ENCODE measurements around the gene CCDC88B.
A peak's percentile ranks its signal among the peaks of the same experiment; 100 is the strongest.

The CCDC88B gene

DNA sequence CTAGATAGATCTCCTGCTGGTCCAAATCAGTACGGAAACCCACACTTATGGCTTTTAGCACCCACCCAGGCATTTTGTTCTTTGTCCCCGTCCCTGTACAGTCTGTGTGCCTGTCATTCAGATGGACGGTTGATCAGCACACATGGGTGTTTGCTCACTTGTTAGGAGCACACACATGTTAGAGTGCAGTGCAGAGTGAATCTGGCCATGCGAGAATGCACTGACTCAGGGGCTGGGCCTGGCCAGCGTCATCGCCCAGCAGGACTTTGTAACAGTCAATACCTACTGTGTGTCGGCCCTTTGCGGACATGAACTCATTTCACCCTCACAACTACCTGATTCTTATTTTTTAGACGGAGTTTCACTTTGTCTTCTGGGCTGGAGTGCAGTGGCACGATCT, 22.3 kb downstream of the CCDC88B start:
- DNase-seq (ENCODE audit: low spot score) = no peak

DNA sequence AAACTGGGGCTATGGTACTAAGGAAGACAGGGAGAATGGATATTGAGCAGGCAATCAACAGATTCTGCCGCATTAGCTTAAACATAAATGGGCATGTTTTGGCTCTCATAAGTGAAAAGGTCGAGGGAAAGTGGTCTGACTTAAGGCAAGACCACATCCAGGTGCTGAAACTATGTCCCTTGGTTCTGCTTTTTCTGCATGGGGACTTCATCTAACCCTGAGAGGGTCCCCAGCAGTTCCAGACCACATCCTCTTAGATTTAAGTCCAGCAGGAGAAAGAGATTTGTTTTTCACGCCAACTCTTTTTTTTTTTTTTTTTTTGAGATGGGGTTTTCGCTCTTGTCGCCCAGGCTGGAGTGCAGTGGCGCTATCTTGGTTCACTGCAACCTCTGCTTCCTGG, 24.4 kb downstream of the CCDC88B start:
- no peak for DNase-seq (ENCODE audit: low spot score)

DNA sequence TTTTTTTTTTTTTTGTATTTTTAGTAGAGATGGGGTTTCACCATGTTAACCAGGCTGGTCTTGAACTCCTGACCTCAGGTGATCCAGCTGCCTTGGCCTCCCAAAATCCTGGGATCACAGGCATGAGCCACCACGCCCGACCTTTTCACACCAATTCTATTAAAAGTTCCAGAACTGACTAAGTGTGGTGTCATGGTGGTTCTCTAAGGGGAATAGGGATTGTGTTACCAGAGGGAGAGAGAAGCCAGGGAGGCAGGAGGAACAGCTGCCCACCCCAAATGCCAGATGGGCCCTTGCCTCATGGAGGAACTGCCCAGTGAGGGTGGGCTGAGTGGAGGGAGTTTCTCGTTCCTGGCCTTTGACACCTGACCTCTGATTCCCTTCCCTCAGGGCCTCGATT, 24.9 kb downstream of the CCDC88B start:
- no peak for DNase-seq (ENCODE audit: low spot score)

DNA sequence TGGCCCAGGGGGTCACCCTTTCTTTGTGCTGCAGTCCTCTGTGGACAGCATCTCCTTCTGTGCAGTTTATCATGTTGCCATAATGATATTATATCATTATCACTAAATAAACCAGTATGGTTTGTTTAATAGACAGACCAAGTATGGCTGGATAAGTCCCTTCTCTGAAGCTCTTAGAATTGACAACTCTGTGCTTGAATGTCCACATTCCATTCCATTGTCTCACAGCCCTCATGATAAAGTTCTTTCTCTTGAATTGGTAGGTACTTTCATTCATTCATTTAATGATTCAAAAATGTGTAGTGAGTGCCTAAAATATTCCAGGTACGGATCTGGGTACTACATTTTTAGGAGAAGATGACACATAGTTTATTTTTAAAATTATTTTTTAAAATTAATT, 26.7 kb downstream of the CCDC88B start:
- DNase-seq (ENCODE audit: low spot score) = no peak

DNA sequence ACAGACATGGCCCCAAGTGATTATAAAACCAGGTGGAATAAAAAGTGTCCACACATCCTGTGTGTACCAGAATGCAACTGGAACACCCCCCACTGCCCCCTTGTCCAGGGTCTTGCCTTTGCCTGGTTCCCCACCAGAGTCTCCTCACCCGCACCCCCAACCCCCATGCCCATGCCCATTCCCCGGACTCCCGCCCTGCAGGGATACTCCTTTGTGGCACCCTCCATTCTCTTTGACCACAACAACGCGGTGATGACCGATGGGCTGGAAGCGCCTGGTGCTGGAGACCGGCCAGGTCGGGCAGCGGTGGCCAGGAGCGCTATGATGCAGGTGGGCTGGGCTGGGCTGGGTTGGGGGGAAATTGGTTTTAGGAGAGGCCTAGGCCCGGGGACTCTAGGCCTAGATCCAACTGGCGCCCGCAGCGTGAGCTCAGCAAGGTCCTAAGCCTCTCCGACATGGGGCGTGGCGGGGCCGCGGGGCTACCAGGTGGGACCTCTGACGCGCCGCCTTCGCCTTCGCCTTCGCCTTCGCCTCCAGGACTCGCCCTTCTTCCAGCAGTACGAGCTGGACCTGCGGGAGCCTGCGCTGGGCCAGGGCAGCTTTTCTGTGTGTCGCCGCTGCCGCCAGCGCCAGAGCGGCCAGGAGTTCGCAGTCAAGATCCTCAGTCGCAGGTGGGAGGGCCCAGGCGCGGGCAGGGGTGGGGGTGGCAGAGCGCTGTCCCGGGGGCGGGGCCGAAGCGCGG, 28.1 kb downstream of the CCDC88B start:
- no peak for DNase-seq (ENCODE audit: low spot score)

DNA sequence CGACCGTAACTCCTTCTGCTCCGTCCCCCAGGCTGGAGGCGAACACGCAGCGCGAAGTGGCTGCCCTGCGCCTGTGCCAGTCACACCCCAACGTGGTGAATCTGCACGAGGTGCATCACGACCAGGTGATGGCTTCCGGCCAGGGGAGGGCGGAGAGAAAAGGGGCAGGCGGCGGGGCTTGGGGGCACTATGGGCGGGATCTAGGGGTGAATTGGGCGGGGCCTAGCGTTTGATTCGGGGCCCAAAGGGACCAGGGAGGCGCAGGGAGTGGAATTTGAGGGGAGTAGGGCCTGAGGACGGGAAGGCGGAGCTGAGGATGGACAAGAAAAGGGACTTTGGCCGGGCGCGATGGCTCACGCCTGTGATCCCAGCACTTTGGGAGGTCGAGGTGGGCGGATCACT, 28.7 kb downstream of the CCDC88B start:
- no peak for DNase-seq (ENCODE audit: low spot score)

DNA sequence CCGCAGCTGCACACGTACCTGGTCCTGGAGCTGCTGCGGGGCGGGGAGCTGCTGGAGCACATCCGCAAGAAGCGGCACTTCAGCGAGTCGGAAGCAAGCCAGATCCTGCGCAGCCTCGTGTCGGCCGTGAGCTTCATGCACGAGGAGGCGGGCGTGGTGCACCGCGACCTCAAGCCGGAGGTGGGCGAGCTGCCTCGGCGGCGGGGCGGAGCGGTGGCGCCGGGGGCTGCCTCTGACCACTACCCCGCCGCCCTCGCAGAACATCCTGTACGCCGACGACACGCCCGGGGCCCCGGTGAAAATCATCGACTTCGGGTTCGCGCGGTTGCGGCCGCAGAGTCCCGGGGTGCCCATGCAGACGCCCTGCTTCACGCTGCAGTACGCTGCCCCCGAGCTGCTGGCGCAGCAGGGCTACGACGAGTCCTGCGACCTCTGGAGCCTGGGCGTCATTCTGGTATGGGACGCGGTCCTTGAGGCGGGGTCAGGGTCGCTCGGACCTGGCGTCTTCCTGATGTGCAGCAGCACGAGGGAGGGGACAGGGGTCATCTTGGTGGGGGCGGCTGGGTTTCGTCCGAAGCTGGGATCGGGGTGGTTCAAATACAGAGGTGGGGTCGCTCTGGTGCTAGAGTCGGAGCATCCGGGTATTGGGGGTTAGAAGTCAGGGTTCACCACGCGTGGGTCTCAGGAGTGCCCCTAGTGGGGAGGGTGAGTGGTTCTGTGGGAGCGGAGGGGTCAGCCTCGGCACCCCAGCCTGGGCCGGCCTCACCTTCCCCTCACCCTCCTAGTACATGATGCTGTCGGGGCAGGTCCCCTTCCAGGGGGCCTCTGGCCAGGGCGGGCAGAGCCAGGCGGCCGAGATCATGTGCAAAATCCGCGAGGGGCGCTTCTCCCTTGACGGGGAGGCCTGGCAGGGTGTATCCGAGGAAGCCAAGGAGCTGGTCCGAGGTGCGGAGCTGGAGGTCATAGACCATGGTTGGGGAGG, 29.7 kb downstream of the CCDC88B start:
- no peak for DNase-seq (ENCODE audit: low spot score)

DNA sequence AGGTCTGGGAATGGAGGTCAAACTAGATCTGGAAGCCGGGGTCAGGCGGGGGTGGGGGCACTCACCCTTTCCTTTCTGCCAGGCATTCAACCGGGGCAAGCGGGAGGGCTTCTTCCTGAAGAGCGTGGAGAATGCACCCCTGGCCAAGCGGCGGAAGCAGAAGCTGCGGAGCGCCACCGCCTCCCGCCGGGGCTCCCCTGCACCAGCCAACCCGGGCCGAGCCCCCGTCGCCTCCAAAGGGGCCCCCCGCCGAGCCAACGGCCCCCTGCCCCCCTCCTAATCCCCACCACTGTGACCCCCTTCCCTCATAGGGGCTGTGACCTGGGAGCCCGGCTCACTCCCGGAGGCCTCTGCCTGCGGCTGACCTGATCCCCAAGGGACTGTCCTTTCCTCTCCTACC, 31.2 kb downstream of the CCDC88B start:
- no peak for DNase-seq (ENCODE audit: low spot score)

DNA sequence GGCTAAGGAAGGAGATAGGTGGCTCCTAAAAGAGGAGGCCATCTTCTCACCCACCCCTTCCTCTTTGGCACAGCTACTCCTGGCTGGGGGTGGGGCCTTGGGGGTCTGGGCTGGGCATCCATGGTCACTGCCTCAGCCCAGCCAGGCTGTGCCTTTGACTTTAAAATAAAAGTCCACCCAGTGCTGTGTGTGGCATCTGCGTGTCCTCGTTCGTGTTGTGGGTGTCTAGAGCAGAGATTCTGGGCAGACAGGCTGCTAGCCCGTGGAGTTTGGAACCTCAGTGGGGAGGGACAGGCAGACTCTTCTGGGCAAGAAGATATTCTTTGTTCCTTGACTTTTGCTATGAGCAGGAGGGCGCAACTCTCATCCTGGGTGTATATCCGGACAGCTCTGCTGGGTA, 32.0 kb downstream of the CCDC88B start:
- no peak for DNase-seq (ENCODE audit: low spot score)

DNA sequence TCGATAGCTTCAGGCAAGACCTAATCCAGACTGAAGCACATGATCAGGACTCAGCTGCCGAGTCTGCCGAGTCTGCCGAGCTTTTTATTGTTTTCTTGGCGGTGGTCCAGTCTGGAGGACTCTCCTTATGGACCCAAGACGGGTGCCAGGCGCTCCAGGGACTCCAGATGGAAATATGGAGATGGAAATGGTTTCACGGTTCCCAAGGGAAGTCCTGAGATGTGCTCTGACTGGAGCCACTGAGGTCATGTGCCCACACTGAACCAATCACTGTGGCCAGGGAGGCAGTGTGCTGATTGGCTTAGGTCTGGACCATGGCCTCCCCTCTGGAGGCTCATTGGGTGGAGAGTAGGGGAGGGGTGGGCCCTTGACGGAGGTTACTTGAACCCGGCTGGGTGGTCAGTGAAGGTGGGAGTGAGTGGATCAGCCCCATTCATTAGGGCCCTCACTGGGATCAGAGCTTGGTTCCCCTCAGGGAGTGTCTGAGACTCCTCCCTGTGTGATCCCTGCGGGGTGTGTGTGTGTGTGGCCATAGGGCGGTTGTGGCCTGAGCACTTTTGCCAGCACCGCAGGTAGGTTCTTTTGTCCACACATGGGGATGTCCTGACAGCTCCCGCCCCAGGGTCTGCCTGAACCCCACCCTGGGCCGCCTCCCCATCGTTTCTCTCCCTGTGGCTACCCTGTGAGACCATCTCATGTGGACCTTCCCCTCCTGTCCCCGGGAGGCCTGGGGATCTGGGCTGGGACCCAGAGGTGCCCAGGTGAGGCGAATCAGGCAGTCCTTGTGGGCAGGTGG, 33.0 kb downstream of the CCDC88B start:
- DNase-seq (ENCODE audit: low spot score) = peak; percentile 92

DNA sequence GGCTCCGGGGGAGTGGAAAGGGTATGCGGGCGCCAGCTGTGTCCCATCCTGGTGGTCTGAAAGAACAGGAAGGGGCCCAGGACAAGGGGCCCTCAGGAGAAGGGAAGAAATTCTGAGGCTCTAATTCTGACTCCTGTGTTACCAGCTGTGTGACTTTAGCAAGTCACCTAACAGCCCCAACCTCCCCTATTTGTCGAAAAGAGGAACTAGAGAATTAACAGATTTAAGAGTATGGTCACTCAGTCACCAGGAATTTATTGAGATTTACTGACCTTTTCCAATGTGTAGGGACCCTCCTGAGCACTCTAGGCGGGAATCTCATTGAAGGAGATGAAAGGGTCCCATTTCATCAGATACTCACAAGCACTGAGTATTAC, 33.6 kb downstream of the CCDC88B start:
- DNase-seq (ENCODE audit: low spot score) = no peak

DNA sequence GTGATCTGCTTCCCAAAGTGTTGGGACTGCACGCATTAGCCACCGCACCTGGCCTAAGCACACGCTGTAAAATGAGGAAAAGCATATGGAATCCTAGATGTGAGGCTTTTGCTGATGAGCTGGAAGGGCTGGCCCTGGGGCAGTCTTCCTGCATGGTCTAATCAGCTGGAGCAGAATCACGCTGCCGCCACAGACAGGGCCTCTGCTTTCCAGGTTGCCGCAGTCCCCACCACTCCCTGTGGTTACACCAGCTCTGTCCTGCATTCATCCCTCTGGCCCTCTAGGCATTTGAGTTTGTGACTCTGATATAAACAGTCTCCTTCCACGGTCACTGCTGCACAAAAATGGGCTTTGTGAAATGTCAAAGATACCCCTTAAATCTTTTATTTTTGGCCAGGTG, 36.1 kb downstream of the CCDC88B start:
- no peak for DNase-seq (ENCODE audit: low spot score)

DNA sequence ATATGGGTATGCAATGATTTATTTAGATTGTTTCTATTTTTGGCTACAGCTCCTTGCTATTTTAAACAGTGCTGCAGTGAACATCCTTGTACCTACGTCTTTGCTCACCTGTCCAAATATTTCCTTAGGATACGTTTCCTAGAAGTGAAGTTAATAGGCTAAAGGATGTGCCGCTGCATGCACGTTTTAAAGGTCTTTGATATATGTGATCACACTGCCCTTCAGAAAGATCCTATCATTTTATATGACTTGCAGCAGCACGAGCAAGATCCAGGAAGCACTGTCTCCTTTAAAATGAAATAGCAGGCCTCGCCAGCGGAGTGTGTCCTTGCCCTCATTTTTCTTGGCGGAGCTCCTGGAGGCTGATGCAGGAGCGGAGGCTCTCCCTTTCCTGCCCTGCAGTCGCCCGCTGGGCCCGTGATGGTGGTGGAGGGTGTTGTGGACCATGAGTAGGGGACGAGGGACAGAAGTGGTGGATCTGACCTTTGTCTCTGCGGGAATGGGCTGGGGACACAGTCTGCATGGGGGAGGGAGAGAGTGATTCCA, 38.4 kb downstream of the CCDC88B start:
- no peak for DNase-seq (ENCODE audit: low spot score)

DNA sequence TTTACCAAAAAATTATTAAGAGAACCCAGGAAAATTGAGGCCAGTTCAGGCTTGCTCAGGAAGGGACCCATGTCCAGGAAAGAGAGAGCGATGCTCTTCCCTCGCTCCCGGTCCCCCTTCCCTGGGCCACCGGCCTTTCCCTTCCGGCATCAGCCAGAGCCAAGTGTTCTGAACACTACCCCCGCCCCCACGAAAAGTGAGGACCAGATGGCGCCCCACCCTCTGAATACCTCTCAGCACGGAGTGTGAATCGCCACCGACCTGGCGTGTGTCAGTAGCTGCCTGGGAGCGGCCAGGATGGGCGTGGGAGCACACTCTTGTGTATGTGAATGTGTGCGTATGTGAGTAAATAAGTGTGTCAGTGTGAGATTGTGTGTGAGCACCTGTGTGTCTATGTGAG, 39.2 kb downstream of the CCDC88B start:
- no peak for DNase-seq (ENCODE audit: low spot score)

DNA sequence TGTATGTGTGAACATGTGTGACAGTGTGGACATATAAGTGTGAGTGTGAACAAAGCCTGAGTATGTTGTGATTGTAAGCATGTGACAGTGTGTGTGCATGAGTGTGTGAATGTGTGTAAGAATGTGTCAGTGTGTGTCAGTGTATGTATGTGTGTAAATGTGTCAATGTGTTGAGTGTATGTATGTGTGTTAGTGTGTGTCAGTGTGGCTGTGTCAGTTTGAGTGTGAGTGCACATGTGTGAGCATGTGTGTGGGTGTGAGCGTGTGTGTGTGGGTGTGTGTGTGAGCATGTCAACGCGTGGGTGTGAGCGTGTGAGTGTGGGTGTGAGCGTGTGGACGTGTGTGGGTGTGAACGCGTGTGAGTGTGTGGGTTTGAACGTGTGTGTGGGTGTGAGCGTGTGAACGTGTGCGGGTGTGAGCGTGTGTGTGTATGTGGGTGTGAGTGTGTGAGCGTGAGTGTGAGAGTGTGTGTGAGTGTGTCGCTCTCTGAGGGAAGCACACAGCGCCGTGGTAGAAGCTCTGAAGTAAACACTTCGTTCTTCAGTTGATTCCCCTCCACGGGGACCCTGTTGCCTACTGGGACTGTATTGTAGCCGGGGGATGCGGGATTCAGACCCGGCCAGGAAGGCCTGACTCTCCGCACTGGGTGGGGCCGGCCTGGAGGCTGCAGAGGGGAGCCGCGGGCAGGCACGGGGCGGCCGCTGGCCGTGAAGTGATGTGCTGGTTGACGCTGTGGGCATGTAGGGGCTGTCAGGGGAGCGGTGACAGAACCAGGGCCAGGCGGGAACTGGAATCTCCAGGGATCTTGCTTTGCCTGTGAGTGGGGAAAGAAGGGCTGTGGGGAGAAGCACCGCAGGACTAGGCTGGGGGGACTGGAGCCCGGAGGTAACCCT, 40.1 kb downstream of the CCDC88B start:
- no peak for DNase-seq (ENCODE audit: low spot score)

DNA sequence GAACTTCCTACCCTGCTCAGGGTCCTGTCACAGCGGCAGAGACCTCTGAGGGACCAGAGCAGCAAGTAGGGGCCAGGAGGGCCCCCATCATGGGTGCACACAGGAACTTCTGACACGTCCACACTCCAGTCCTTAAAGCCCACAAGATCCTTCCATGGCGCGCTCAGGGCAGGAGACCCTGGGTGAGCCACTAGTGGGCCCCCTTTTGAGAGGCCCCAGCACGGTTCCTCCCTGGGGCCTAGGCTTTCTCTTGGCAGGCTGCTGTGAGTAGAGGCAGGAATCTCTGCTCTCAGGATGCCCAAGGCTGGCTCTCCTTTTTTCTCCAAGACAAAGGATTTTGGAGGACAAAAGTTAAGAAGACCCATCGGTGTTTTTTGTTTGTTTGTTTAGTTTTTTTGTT, 41.3 kb downstream of the CCDC88B start:
- DNase-seq (ENCODE audit: low spot score) = no peak

DNA sequence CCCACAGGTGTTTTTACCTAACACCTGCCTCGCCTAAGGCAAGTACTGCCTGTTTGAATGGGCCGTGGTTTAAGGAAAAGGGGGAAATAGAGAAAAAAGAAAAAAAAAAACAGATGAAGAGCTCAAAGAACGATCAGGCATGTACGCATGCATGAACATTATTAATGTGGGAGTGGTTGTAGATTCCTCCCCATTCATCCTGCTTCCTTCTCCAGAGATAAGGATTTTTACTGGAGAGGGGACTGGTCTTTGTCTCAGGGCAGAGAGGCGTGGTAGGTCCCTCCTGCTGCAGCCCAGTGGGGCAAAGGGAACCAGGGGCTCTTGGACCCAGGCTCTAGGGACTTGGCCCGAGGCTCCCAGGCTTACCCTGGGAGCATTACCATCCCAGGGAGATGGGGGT, 42.0 kb downstream of the CCDC88B start:
- no peak for DNase-seq (ENCODE audit: low spot score)

DNA sequence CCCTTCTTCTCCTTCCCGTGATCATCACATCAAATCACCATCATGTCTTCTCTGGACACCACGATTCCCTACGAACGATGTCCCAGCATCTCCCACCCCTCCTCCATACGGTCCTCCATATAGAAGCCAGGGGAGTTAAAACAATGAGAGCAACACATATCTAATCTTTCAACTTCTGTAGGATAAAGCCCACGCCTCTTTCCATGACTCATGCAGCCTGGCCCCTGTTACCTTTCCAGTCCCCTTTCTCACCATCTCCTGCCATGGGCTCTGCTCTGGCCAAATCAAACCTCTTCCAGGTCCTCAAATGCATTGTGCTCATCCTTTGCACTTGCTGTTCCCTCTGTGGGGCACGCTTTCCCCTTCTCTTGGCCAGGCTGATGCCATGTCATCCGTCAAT, 42.6 kb downstream of the CCDC88B start:
- DNase-seq (ENCODE audit: low spot score) = no peak

DNA sequence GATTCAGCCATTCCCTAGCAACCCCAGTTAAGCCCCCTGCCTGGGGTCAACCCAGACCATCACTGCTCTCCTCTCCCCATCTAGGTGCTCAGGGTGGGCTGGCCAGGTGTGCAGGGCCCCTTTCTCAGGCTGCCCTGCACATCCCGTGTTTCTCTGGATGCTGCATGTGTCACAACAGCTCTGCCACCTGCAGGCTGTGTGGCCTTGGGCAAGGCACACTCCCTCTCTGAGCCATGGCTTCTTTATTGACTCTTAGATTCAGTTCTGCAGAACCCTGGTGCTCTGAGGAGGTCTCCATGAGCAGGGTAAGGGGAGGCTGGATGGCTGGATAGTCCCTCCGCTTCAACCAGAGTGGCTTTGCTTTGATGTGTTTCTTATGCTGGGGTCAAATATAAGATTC, 43.6 kb downstream of the CCDC88B start:
- DNase-seq (ENCODE audit: low spot score) = no peak

DNA sequence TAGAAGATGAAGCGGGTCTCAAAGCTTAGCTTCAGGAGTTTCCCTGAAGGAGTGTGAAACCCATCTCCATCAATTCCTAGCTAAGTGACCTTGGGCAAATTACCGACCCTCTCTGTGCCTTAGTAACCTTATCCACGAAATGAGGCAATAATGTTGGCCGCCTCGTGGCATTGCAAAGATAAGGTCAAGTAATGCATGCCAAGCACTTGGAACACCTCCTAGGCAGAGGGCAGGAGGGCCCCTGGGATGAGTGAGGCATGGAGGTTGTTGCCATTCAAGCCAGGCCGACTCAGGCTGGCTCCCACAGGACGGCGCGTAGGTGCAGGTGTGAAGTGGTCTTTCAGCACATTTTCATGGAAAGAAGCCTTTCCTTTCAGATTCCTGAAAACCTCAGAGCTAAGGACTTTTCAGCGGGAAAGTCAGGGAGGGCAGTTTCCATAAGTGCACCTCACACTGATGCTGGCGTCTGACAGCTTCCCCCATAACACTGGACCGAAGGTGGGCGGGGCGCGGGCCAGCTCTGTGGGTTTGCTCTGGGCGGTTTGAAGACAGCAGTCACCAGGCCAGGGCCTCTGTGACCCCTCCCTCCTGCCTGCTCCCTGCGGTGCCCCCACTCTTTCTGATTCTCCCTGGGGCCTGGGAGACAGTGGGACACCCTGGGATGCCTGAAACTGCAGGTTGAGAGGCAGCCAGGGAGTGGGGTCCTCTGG, 44.2 kb downstream of the CCDC88B start:
- DNase-seq (ENCODE audit: low spot score) = no peak
